HFF-Myc (cell line): Measurements from ENCODE around the gene FOXP1.

Source experiments
- DNase-seq: peaks from one replicate; pipeline ENCODE4 v3.0.0-alpha.2; 2011; ENCODE audit warnings: low read depth; ENCODE audit errors: extremely low read depth
- H3K4me3 ChIP-seq: replicated peaks from 2 replicates; pipeline ENCODE4 v1.5.1; 2011; ENCODE audit warnings: low read depth, mild to moderate bottlenecking, control low read depth, low read length
- TF ChIP-seq, protein P1 (sequence below): IDR thresholded peaks from 2 replicates; pipeline ENCODE4 v1.5.1; 2012; ENCODE audit warnings: mild to moderate bottlenecking, low read depth, low read length, control low read depth; ENCODE audit errors: missing control alignments

The FOXP1 gene

DNA sequence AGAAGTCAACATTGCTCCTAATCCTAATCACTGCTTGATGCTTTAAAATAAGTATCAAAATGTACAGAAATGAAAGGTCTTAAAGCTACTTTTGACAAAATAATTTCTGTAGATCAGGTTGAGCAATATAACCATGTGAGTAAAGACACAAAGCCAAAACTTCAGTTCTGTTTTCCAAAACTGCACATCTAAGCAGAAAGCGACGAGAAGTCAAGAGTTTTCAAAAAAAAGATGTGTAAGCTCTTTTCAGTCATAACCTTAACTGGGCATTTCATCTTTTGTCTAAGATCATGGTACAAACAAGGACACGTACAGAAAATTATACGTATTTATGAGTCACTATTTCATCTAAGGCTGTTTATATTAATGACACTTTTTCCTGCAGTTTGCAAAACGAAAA is 608.8 kb downstream of the FOXP1 start:
- TF ChIP-seq, protein P1, sequence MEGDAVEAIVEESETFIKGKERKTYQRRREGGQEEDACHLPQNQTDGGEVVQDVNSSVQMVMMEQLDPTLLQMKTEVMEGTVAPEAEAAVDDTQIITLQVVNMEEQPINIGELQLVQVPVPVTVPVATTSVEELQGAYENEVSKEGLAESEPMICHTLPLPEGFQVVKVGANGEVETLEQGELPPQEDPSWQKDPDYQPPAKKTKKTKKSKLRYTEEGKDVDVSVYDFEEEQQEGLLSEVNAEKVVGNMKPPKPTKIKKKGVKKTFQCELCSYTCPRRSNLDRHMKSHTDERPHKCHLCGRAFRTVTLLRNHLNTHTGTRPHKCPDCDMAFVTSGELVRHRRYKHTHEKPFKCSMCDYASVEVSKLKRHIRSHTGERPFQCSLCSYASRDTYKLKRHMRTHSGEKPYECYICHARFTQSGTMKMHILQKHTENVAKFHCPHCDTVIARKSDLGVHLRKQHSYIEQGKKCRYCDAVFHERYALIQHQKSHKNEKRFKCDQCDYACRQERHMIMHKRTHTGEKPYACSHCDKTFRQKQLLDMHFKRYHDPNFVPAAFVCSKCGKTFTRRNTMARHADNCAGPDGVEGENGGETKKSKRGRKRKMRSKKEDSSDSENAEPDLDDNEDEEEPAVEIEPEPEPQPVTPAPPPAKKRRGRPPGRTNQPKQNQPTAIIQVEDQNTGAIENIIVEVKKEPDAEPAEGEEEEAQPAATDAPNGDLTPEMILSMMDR: no peak
- DNase-seq: no peak

DNA sequence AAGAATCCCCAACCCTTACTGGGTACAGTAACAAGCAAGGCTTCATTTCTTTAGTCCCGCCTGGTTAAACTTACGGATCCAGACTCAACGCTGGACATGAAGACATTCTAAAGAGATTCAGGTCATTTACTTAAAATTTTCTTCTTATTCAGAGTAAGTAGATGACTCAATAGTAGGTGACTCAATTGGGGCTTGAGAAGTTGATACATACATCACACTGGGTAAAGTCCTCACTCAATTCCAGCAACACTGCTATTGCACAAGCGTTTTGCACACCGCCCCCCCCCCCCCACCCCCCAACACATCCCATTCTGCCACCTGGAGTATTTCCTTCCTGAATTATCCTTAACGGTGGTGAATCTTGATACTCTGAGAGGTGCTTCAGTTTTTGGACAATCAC is 610.0 kb downstream of the FOXP1 start:
- no peak overlapping the region for H3K4me3 ChIP-seq
- no peak for DNase-seq
- TF ChIP-seq, protein P1: no peak

More for the DNA sequence above, 608.8 kb downstream of the FOXP1 start:
- no peak overlapping the region for H3K4me3 ChIP-seq

DNA sequence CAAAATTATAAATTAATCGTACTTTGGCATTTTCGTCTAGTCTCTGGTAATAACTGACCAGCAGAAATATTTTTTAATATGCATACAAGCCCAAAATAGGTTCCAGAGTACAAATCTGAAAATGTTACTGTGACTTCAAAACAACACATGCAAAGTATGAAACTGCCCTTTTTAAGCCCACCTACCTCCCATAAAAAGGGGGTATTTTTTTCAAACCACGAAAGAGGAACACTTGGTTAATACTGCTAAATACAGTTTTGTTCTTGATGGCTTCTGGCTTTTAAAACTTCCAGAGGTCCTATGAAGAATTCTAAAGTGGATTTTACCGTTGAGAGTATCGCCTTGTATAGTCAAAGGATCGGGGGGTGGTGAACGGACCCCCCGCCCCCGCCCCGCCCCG is 610.7 kb downstream of the FOXP1 start:
- TF ChIP-seq, protein P1: no peak
- no peak overlapping the region for H3K4me3 ChIP-seq
- DNase-seq: no peak

DNA sequence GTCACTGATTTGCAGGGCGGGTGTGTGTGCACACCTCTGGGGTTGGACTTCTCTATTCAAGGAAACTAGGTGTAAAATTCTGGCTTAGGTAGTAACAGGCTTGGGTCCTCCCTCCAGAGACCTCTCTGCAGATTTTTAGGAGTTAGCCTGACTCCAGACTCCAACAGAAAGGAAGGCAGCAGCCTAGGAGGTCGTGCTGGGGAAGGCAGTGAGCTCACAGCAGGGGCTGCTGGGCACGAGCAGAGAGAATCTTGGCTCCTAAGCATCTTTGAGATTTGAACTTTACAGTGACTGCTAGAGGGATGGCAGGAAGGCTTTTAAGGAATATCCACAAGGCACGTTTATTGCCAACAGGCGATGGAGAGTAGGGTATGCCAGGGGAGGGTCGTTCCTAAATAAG is 612.6 kb downstream of the FOXP1 start:
- no peak overlapping the region for H3K4me3 ChIP-seq
- TF ChIP-seq, protein P1: no peak
- DNase-seq: no peak

DNA sequence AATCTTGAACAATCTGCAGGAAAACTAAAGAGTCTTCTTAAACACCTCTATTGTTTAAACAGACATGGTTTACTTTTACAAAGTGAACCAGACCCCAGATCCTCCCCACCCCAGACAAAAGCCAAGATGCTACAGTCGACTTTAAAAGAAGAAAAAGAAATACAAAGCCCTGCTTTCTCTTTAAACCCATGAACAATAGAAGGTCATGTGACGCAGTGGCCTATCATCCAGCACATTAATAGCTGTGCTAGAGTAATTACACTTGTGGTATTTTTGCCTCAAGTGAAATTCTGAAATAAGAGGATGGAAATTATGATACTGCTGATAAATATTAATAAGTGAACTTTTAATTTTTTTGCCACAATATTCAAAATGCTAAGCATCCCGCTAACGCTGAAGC is 613.4 kb downstream of the FOXP1 start:
- no peak overlapping the region for H3K4me3 ChIP-seq
- TF ChIP-seq, protein P1: no peak
- DNase-seq: no peak

DNA sequence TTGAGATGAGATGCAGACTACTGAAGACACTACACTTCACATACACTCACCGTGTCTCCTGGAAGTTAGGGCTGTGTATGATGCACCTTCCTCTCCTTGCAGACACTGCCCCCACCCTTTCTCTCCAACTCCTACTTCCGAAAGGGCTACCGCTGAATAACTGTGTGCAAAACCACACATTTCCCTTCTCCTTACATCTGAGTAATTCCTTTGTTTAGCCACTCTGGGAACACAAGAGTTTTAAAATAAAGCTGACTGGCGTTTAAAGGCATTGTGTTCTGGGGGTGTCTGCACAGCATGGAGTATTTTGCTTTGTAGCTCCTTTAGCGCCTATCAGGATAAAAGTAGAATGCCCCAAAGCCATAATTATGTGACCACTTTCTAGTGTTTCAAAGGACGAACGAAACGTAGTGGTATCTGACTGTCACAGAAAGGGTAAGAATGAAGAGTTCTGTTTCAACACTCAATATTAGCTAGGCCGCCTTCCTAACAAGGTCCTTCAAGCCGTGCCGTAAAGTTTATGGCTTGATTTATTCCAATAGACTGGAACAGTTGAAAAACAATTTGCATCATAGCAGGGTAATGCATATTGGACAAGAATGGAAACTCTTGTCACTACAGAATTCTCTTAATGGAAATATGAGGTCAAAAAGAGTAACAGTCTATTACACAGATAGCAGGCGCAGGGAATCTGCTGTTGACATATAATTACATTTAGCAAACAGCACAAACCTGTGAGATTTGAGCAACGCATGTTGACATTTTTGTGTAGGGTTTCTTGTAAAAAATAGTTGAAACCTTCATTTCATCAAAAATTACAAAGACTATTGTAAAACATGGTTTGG is 619.9 kb downstream of the FOXP1 start:
- TF ChIP-seq, protein P1: no peak
- no peak overlapping the region for H3K4me3 ChIP-seq
- DNase-seq: no peak
